ENCODE measurements around the gene PPM1M.

DNA sequence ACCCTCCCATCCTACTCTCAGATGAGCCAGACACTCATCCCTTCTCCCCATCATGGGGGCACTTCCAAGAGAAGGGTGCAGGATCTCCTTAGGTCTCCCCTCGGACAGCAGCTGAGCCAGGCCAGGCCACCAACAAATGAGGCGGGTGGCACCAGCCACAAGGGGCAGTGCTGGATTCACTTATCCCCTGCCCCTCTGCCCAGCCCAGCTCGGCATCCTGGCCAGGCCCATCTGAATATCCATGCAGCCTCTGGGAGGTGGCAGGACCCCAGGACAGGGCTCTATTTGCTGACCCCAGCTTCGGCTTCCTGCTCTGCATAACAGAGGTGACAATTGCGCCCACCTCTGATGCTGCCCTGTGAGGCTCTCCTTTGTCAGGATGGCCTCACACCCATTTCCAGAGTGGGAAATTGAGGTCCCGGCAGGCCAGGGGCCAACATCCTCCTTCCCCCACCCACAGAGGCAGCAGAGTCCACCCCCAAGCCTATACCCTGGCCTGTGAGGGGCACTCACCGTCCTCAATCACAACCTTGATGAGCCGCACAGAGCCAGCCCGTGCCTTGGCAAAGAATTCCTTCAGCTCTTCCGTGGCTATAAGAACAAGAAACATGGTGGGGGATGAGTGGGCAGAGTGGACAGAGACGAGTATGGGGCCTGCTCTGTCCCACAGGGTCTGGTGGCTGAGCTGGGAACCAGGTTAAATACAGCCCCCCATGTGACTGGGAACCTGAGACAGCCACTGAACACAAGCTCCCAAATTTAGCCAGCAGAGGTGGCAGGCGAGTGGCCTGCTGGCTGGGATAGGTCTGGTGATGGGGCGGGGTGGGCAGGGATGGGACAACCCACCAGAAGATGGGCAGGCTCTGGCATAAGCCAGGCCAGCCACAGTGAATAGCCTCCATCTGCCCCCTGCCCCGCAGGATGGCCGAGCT, 10.8 kb upstream of the PPM1M start:
- TF ChIP-seq, protein P1, sequence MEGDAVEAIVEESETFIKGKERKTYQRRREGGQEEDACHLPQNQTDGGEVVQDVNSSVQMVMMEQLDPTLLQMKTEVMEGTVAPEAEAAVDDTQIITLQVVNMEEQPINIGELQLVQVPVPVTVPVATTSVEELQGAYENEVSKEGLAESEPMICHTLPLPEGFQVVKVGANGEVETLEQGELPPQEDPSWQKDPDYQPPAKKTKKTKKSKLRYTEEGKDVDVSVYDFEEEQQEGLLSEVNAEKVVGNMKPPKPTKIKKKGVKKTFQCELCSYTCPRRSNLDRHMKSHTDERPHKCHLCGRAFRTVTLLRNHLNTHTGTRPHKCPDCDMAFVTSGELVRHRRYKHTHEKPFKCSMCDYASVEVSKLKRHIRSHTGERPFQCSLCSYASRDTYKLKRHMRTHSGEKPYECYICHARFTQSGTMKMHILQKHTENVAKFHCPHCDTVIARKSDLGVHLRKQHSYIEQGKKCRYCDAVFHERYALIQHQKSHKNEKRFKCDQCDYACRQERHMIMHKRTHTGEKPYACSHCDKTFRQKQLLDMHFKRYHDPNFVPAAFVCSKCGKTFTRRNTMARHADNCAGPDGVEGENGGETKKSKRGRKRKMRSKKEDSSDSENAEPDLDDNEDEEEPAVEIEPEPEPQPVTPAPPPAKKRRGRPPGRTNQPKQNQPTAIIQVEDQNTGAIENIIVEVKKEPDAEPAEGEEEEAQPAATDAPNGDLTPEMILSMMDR (conservative IDR thresholded peaks at IDR 0.05), result no peak
- no peak for TF ChIP-seq EZH2 (IDR thresholded peaks at IDR 0.05; ENCODE audit: low read depth)
